HepG2 (cell line): ENCODE measurements around the gene AWAT2. TPM values are rescaled to one million over a fixed set of nuclear protein-coding genes. Genes with fewer than 3 reads are reported as not detected.

ENCODE experiments used
- ATAC-seq: fragments of 200-7000 bp; cut with Tn5 transposase; 3 replicates; pipeline ENCODE4 v1.9.1; 2020; ENCODE audit warnings: mild to moderate bottlenecking, moderate library complexity
- BruUV-seq: library from RNA; stranded (reverse); fragments of 400-500 nt; replicated peaks from 2 replicates; lab custom pipeline; 2021; lab: Mats Ljungman, UMichigan
- CTCF ChIA-PET: fragments of 300-600 bp; formaldehyde crosslinking; extraction: SDS; loops from one replicate; lab custom pipeline; 2021; ENCODE audit warnings: low total read pairs, inconsistent platforms, low intra/inter-chr PET ratio; lab: Yijun Ruan, JAX
- POLR2A ChIA-PET: fragments of 350-600 bp; sonication (Branson Sonifier 250); formaldehyde crosslinking; loops from one replicate; lab custom pipeline; 2020; ENCODE audit warnings: antibody characterized with exemption, inconsistent platforms; lab: Yijun Ruan, JAX
- DNase-seq: peaks from one replicate; pipeline ENCODE4 v3.0.0-alpha.2; 2015; ENCODE audit warnings: low spot score
- FAIRE-seq: peaks from 3 replicates; lab custom pipeline; 2011; peaks lifted over from hg19 to GRCh38; lab: Jason Lieb, UNC
- H2AFZ ChIP-seq: one replicate; pipeline ENCODE4 v1.6.1; 2011; ENCODE audit warnings: low read length, inconsistent platforms
- H3K27ac ChIP-seq: fragments of 300-600 bp; 3 replicates; pipeline ENCODE4 v1.8.0; 2011; ENCODE audit warnings: mixed run types, mild to moderate bottlenecking, mixed read lengths, low read length, inconsistent platforms; ENCODE audit not compliant: insufficient read depth; ENCODE audit errors: extremely low read length
- H3K27me3 ChIP-seq, 2 experiments: fragments of 200-600 bp in 1 of 2; 2 replicates in 1 of 2; 3 replicates in 1 of 2; pipeline versions ENCODE4 v1.6.0 to v1.8.0; 2011; ENCODE audit warnings: low read length in 2 of 2, mild to moderate bottlenecking in 2 of 2, moderate library complexity in 2 of 2, inconsistent platforms in 1 of 2; ENCODE audit not compliant: insufficient read depth in 2 of 2, control insufficient read depth in 1 of 2
- H3K36me3 ChIP-seq, 2 experiments: fragments of 200-600 bp in 1 of 2; replicated peaks in 1 of 2; 2 replicates in 1 of 2; 3 replicates in 1 of 2; pipeline versions ENCODE4 v1.5.1 to v1.8.0; 2011; ENCODE audit warnings: low read length in 2 of 2, inconsistent platforms in 1 of 2; ENCODE audit not compliant: insufficient read depth in 2 of 2, control insufficient read depth in 1 of 2
- H3K4me1 ChIP-seq: 2 replicates; pipeline ENCODE4 v1.5.1; 2012; ENCODE audit warnings: low read length, inconsistent platforms; ENCODE audit not compliant: insufficient read depth
- H3K4me2 ChIP-seq: 2 replicates; pipeline ENCODE4 v1.6.0; 2011; ENCODE audit warnings: low read depth, low read length, inconsistent platforms
- H3K4me3 ChIP-seq, 3 experiments: fragments of 200-600 bp in 1 of 3; sonication (generic), shearing (Covaris generic) in 1 of 3; replicated peaks in 1 of 3; 2 replicates each; pipeline ENCODE4 v1.5.1; 2011 to 2016; ENCODE audit warnings: low read length in 3 of 3, inconsistent platforms in 2 of 3, low read depth in 2 of 3, mild to moderate bottlenecking in 2 of 3, control low read depth in 1 of 3, mixed read lengths in 1 of 3; ENCODE audit not compliant: insufficient read depth in 1 of 3
- H3K79me2 ChIP-seq: one replicate; pipeline ENCODE4 v1.6.1; 2011; ENCODE audit warnings: low read length, inconsistent platforms; ENCODE audit not compliant: insufficient read depth
- H3K9ac ChIP-seq: 2 replicates; pipeline ENCODE4 v1.6.0; 2011; ENCODE audit warnings: mild to moderate bottlenecking, low read depth, low read length, inconsistent platforms; ENCODE audit not compliant: insufficient read depth
- H3K9me3 ChIP-seq: 2 replicates; pipeline ENCODE4 v1.5.1; 2012; ENCODE audit warnings: mild to moderate bottlenecking, low read length
- H4K20me1 ChIP-seq: 2 replicates; pipeline ENCODE4 v1.6.0; 2011; ENCODE audit warnings: inconsistent platforms, mild to moderate bottlenecking, low read length, moderate library complexity; ENCODE audit not compliant: insufficient read depth
- CSRNP2 ChIP-seq: sonication (generic); formaldehyde crosslinking; conservative IDR thresholded peaks from 2 replicates; pipeline ENCODE4 v1.8.0; 2022; ENCODE audit warnings: low read depth, missing genetic modification reagents
- GATA4 ChIP-seq: sonication (generic); IDR thresholded peaks from 2 replicates; pipeline ENCODE4 v1.6.1; 2016; ENCODE audit warnings: antibody characterized with exemption, low read depth, borderline replicate concordance
- ISL2 ChIP-seq: sonication (generic); formaldehyde crosslinking; IDR thresholded peaks from 2 replicates; pipeline ENCODE4 v1.5.0; 2020; ENCODE audit warnings: missing genetic modification reagents
- PAXIP1 ChIP-seq: sonication (generic); formaldehyde crosslinking; conservative IDR thresholded peaks from 2 replicates; pipeline ENCODE4 v1.4.0; 2020; ENCODE audit warnings: mild to moderate bottlenecking, missing genetic modification reagents, moderate library complexity
- RBFOX2 ChIP-seq: fragments of 200-400 bp; formaldehyde crosslinking; IDR thresholded peaks from 2 replicates; pipeline ENCODE4 v1.6.1; 2017; ENCODE audit warnings: low read depth, mild to moderate bottlenecking, low read length
- TOPORS ChIP-seq: sonication (generic); formaldehyde crosslinking; IDR thresholded peaks from 2 replicates; pipeline ENCODE4 v1.8.0; 2023; ENCODE audit warnings: mild to moderate bottlenecking, missing genetic modification reagents
- WIZ ChIP-seq: sonication (generic); formaldehyde crosslinking; IDR thresholded peaks from 2 replicates; pipeline ENCODE4 v1.5.1; 2020; ENCODE audit warnings: mild to moderate bottlenecking, missing genetic modification reagents
- ZBTB39 ChIP-seq: sonication (generic); formaldehyde crosslinking; IDR thresholded peaks from 2 replicates; pipeline ENCODE4 v1.5.0; 2020; ENCODE audit warnings: missing genetic modification reagents
- ZNF326 ChIP-seq: sonication (generic); formaldehyde crosslinking; IDR thresholded peaks from 2 replicates; pipeline ENCODE4 v1.4.0; 2020; ENCODE audit warnings: missing genetic modification reagents, borderline replicate concordance
- ZNF674 ChIP-seq: sonication (generic); formaldehyde crosslinking; IDR thresholded peaks from 2 replicates; pipeline ENCODE4 v1.5.0; 2020; ENCODE audit warnings: low read depth, mild to moderate bottlenecking, missing genetic modification reagents
- in situ Hi-C: cut with HindIII; loops from 2 replicates; pipeline ENCODE4 v1.10.0; 2017; ENCODE audit warnings: low pct_unique_long_range_greater_than_20kb; ENCODE audit not compliant: extremely low pct_ligation_motif_present
- intact Hi-C: fragments of 100-400 bp; cut with micrococcal nuclease; formaldehyde crosslinking; loops from one replicate; pipeline ENCODE4 v1.10.0; 2022; ENCODE audit not compliant: unreplicated experiment
- polyA plus RNA-seq, 8 experiments: library from polyadenylated mRNA; depleted of rRNA in 3 of 8; stranded (reverse) in 7 of 8; unstranded in 1 of 8; fragments of >200 nt; fragmentation: Illumina TruSeq in 4 of 8; extraction: Trizol in 4 of 8; gene quantifications; 2 replicates each; pipeline versions ENCODE4 v1.2.1 to v1.2.3, GENCODE V29; 2011 to 2016; ENCODE audit warnings: low read depth in 4 of 8, missing spikeins in 1 of 8, mixed read lengths in 1 of 8; ENCODE audit not compliant: insufficient read depth in 1 of 8
- total RNA-seq, 5 experiments: library from RNA; depleted of rRNA; stranded (reverse); fragments of >200 nt; fragmentation: Illumina TruSeq; extraction: Trizol; gene quantifications; 2 replicates each; pipeline ENCODE4 v1.2.3, GENCODE V29; 2016; ENCODE audit warnings: low read depth in 1 of 5

AWAT2 gene
- total and polyA plus RNA-seq, 2 of the 13 experiments (the other 11 are each of a cell fraction or from before 2014, with no cell fraction given) = not detected

GRCh38 chrX:69996113-69996468 is 53.6 kb downstream of the AWAT2 start:
- DNase-seq = no peak
- Histone ChIP-seq H3K36me3 (no peaks in the 10 kb centered on the region), H3K79me2 (no peaks in the 10 kb centered on the region), H3K9me3 (no peaks in the 10 kb centered on the region), H3K4me3 (no peak overlapping the region), H2AFZ (no peak overlapping the region), H4K20me1 (no peaks in the 10 kb centered on the region), H3K27me3 (no peaks in the 10 kb centered on the region), H3K4me2 (no peak overlapping the region), H3K27ac (no peak overlapping the region), H3K4me1 (no peaks in the 10 kb centered on the region), H3K9ac (no peak overlapping the region)
- intact Hi-C loops (no loop called here), in situ Hi-C loops (no loop called here)
- ChIA-PET CTCF (no interaction called here), POLR2A (no interaction called here)
- FAIRE-seq = no peak
- TF ChIP-seq ISL2 (CRISPR knock-in tag) (no peak), WIZ (CRISPR knock-in tag) (no peak), PAXIP1 (no peak), TOPORS (CRISPR knock-in tag) (no peak), GATA4 (no peak), ZNF326 (CRISPR knock-in tag) (no peak), CSRNP2 (CRISPR knock-in tag) (no peak), ZNF674 (CRISPR knock-in tag) (no peak), ZBTB39 (CRISPR knock-in tag) (no peak), RBFOX2 (no peak)
- no peak for ATAC-seq
- no TSS peak for BruUV-seq
